ENCODE data around the gene KCMF1. TPM values are rescaled to one million over a fixed set of nuclear protein-coding genes. Genes with fewer than 3 reads are reported as not detected.
A peak's percentile ranks its signal among the peaks of the same experiment; 100 is the strongest.

The KCMF1 gene
- total RNA-seq: 10 to 100 TPM; 41.5 to 97.3 (median 55.5) TPM

DNA sequence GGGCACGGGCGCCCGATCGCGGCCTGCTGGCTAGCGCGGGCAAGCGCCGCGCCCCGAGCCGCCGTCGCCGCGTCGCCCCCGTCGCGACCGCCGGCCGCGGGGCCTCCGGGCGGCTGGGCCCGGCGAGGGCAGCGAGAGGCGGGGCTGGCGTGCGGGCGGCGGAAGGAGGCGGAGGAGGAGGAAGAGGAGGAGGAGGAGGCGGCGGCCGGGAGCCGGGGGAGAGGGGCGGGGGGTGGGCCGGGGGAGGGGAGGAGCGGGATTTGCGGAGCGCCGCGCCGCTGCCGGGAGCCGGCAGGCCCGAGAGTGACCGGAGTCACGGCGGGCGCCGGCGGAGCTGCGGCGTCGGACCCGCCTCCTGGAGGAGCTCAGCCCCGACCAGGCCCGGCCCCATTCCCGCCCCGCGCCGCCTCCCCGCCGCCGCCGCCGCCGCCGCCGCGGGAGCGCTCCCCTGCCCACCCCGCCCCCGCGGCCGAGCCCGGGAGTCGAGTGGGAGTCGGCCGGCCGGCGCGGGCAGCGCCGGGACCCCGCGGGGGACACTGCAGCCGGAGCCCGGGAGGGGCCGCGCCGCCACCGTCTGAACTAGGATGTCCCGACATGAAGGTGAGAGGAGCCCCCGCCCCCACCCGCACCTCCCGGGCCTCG, at the start of gene KCMF1:
Gene KCMF1 (plus strand): TSS at position 294 of the 642 bp plus-strand sequence. CDS start 291 bp downstream, at position 585.
- intact Hi-C loops (cut with DNase I; ENCODE audit: low total_unique reads): no loop called here
- no peaks in the 10 kb centered on the region for H3K9me3 ChIP-seq
- in situ Hi-C loops (cut with MboI; ENCODE audit: low pct_ligation_motif_present in 1 of 4, low pct_unique_long_range_greater_than_20kb in 1 of 4, low sequenced_read_pairs in 3 of 4): no loop called here
- peak; percentile 83 for DNase-seq
- no peaks in the 10 kb centered on the region for H3K36me3 ChIP-seq
- H3K27me3 ChIP-seq: no peaks in the 10 kb centered on the region
- 2% methylated on average over 23 of the region's 102 CpGs; no CpG with 5 or more reads in 1 of the 2 donors for WGBS, 2 donors (ENCODE audit: low coverage in 1 of 2)
- peak within 1 kb of the TSS; percentile 81 to 98 (median 94) for H3K4me3 ChIP-seq
- peak in 2 of 3 donors; percentile 18 to 37 for TF ChIP-seq POLR2AphosphoS5 (IDR thresholded peaks at IDR 0.05)
- TF ChIP-seq, protein P1, sequence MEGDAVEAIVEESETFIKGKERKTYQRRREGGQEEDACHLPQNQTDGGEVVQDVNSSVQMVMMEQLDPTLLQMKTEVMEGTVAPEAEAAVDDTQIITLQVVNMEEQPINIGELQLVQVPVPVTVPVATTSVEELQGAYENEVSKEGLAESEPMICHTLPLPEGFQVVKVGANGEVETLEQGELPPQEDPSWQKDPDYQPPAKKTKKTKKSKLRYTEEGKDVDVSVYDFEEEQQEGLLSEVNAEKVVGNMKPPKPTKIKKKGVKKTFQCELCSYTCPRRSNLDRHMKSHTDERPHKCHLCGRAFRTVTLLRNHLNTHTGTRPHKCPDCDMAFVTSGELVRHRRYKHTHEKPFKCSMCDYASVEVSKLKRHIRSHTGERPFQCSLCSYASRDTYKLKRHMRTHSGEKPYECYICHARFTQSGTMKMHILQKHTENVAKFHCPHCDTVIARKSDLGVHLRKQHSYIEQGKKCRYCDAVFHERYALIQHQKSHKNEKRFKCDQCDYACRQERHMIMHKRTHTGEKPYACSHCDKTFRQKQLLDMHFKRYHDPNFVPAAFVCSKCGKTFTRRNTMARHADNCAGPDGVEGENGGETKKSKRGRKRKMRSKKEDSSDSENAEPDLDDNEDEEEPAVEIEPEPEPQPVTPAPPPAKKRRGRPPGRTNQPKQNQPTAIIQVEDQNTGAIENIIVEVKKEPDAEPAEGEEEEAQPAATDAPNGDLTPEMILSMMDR (IDR thresholded peaks at IDR 0.05): no peak
- TF ChIP-seq POLR2A (IDR thresholded peaks at IDR 0.05): no peak
- TF ChIP-seq EP300 (IDR thresholded peaks at IDR 0.05; ENCODE audit: low read depth): no peak
- H3K27ac ChIP-seq: peak within 1 kb of the TSS; percentile 97 to 99 (median 98)
- peaks cover 34 to 56% (median 38%) of the 10 kb centered on the region in 4 donors for H3K4me1 ChIP-seq

DNA sequence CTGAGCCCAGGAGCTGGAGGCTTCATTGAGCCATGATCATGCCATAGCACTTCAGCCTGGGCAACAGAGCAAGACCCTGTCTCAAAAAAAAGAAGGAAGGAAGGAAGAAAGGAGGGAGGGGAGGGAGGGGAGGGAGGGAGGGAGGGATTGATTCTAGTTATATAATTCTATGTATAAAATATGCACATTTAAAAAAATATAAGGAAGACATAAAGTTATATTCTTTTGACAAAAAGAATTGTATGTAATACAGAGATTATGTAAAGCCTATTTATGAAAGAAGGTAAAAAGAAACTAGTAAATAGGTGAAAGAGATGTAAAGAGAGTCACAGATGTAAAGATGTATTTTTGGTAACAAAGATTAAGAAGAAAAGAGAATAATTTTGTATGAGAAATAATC, 48.0 kb upstream of the KCMF1 start:
- Histone ChIP-seq H3K27me3 (no peaks in the 10 kb centered on the region), H3K4me1 (peaks cover 5 to 52% (median 27%) of the 10 kb centered on the region in 4 donors), H3K27ac (no peak overlapping the region), H3K36me3 (no peaks in the 10 kb centered on the region), H3K4me3 (no peak overlapping the region), H3K9me3 (no peaks in the 10 kb centered on the region)
- TF ChIP-seq POLR2A (IDR thresholded peaks at IDR 0.05): no peak
- in situ Hi-C loops (cut with MboI; ENCODE audit: low pct_ligation_motif_present in 1 of 4, low pct_unique_long_range_greater_than_20kb in 1 of 4, low sequenced_read_pairs in 3 of 4): no loop called here
- intact Hi-C loops (cut with DNase I; ENCODE audit: low total_unique reads): no loop called here
- DNase-seq: no peak

DNA sequence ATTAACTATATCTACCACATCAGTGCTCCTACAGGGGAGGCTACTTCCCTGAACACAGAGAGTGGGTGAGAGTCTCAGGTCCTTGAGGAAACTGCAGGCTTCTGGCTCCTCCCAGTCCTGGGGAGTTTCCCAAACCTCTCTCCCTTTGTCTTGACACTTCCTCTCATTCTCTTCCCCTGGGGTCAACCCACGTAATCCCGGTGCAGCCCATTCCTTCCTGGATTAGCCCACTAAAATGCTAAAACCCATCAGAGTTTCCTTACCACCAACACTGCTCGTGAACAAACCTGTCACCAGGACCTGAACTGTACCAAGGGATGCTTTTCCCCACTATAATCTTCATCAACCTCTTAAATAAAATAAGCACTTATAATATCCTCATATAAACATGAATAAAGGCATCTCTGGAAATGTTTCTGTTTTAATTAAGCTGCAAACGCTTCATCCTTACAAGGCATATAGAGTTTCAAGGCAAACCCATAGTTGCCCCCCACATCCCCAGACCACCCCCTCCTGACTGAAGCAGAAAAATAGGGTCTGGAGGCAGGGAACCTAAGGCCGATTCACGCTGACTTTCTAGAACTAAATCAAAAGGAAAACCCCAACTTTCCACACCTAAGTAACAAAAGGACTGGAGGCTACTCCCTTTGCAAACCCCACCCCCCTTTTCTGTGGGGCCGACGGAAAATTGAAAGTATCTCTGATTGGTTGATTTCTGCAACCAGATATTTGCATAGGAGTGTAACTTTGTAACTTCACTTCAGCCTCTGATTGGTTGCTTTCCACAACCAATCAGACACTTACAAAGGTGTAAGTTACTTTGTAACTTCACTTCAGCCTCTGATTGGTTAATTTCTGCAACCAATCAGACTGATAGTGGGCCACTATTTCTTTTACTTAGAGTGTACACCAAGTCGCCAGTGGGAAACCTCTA, 46.5 kb upstream of the KCMF1 start:
- TF ChIP-seq EP300 (IDR thresholded peaks at IDR 0.05; ENCODE audit: low read depth) (no peak), POLR2A (IDR thresholded peaks at IDR 0.05) (no peak), POLR2AphosphoS5 (IDR thresholded peaks at IDR 0.05) (peak in 1 of 3 donors; percentile 3)
- no peaks in the 10 kb centered on the region for H3K9me3 ChIP-seq
- H3K27me3 ChIP-seq: no peaks in the 10 kb centered on the region
- H3K4me3 ChIP-seq: no peak overlapping the region
- H3K27ac ChIP-seq: peak overlapping the region; percentile 36 to 69 (median 56)
- H3K36me3 ChIP-seq: no peaks in the 10 kb centered on the region
- DNase-seq: peak; percentile 62
- H3K4me1 ChIP-seq: peaks cover 5 to 48% (median 27%) of the 10 kb centered on the region in 4 donors
- in situ Hi-C loops (cut with MboI; ENCODE audit: low pct_ligation_motif_present in 1 of 4, low pct_unique_long_range_greater_than_20kb in 1 of 4, low sequenced_read_pairs in 3 of 4) (loop anchor here in 1 of 4 donors (5.0 to 25.0 kb wide), 2 partner anchors 88 to 363 kb away; no protein-coding TSS in a partner anchor), intact Hi-C loops (cut with DNase I; ENCODE audit: low total_unique reads) (no loop called here)
- WGBS, 2 donors (ENCODE audit: low coverage in 1 of 2): 50 to 77% methylated on average over 3 to 9 of the region's 9 CpGs

DNA sequence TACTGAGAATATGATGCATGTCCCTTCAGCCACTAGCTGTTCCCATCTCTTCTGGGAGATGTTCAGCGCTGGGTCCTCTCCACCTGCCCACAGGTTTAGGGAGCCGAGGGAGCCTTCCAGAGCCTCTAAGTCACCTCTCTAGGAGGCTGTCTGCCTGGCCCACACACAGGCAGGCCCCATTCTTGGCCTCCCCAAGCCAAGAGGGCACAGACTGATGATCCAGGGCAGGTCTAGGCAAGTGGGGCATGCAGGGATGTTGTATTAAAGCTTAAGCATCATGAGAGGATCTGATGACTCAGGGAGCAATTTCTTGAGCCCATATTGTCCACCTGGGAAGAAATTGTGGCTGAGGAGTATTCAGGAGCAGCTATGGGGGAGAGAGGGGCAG, 45.6 kb upstream of the KCMF1 start:
- no peaks in the 10 kb centered on the region for H3K27me3 ChIP-seq
- in situ Hi-C loops (cut with MboI; ENCODE audit: low pct_ligation_motif_present in 1 of 4, low pct_unique_long_range_greater_than_20kb in 1 of 4, low sequenced_read_pairs in 3 of 4) (loop anchor here in 1 of 4 donors (5.0 to 25.0 kb wide), 2 partner anchors 87 to 362 kb away; no protein-coding TSS in a partner anchor), intact Hi-C loops (cut with DNase I; ENCODE audit: low total_unique reads) (no loop called here)
- peaks cover 5 to 40% (median 22%) of the 10 kb centered on the region in 4 donors for H3K4me1 ChIP-seq
- peak overlapping the region; percentile 36 to 71 (median 64) for H3K27ac ChIP-seq
- no peaks in the 10 kb centered on the region for H3K36me3 ChIP-seq
- 92% methylated on average over 2 of the region's 2 CpGs; no CpG with 5 or more reads in 1 of the 2 donors for WGBS, 2 donors (ENCODE audit: low coverage in 1 of 2)
- TF ChIP-seq POLR2A (IDR thresholded peaks at IDR 0.05) (no peak), POLR2AphosphoS5 (IDR thresholded peaks at IDR 0.05) (no peak), EP300 (IDR thresholded peaks at IDR 0.05; ENCODE audit: low read depth) (no peak)
- TF ChIP-seq, protein P1 (IDR thresholded peaks at IDR 0.05): no peak
- H3K4me3 ChIP-seq: peak overlapping the region in 1 of 4 donors; percentile 46
- no peak for DNase-seq
- H3K9me3 ChIP-seq: no peaks in the 10 kb centered on the region

All from transverse colon (tissue), 4 donors.